A549 (cell line): ENCODE data around the gene ADARB1. TPM values are rescaled to one million over a fixed set of nuclear protein-coding genes. Genes with fewer than 3 reads are reported as not detected.

Source experiments
- ATAC-seq, 2 experiments: fragments of 200-7000 bp in 1 of 2; fragments of >200 bp in 1 of 2; cut with Nextera tagmentation in 1 of 2; cut with Tn5 transposase in 1 of 2; 3 replicates each; pipeline versions ENCODE4 v1.8.0 to v1.9.1; 2018 to 2020; ENCODE audit warnings: mild to moderate bottlenecking in 1 of 2, moderate library complexity in 1 of 2
- CTCF ChIA-PET: fragments of 300-600 bp; sonication (Branson Sonifier 250); formaldehyde crosslinking; extraction: SDS; loops from one replicate; lab custom pipeline; 2021; ENCODE audit warnings: antibody characterized with exemption, inconsistent platforms; lab: Yijun Ruan, JAX
- POLR2A ChIA-PET: fragments of 350-600 bp; formaldehyde crosslinking; extraction: SDS; loops from one replicate; lab custom pipeline; 2021; ENCODE audit warnings: antibody characterized with exemption, inconsistent platforms; lab: Yijun Ruan, JAX
- DNase-seq, 2 experiments: peaks; one replicate each; pipeline versions ENCODE4 v3.0.0 to v3.0.0-alpha.2; 2011 to 2016; ENCODE audit warnings: low read depth in 1 of 2, low spot score in 1 of 2
- FAIRE-seq: peaks from 2 replicates; lab custom pipeline; 2011; peaks lifted over from hg19 to GRCh38; lab: Jason Lieb, UNC
- H3K27ac ChIP-seq, 2 experiments: fragments of >200 bp; sonication (Bioruptor Twin); formaldehyde crosslinking; 3 replicates each; pipeline ENCODE4 v1.5.1; 2016 to 2017
- H3K4me1 ChIP-seq: fragments of >200 bp; sonication (Bioruptor Twin); formaldehyde crosslinking; 3 replicates; pipeline ENCODE4 v1.6.1; 2016
- H3K4me2 ChIP-seq: fragments of >200 bp; sonication (Bioruptor Twin); formaldehyde crosslinking; 3 replicates; pipeline ENCODE4 v1.6.1; 2016
- H3K4me3 ChIP-seq: fragments of >200 bp; sonication (Bioruptor Twin); formaldehyde crosslinking; 3 replicates; pipeline ENCODE4 v1.5.1; 2016
- H3K9me3 ChIP-seq: fragments of >200 bp; sonication (Bioruptor Twin); formaldehyde crosslinking; 3 replicates; pipeline ENCODE4 v1.6.1; 2016
- CBX8 ChIP-seq: fragments of 200-600 bp; sonication (generic); IDR thresholded peaks from 2 replicates; pipeline ENCODE4 v1.6.1; 2016
- CHD4 ChIP-seq: fragments of 200-600 bp; sonication (generic); IDR thresholded peaks from 2 replicates; pipeline ENCODE4 v1.6.1; 2016; ENCODE audit warnings: antibody characterized with exemption, mild to moderate bottlenecking, borderline replicate concordance
- EHMT2 ChIP-seq: fragments of 200-600 bp; sonication (generic); IDR thresholded peaks from 2 replicates; pipeline ENCODE4 v1.6.1; 2016; ENCODE audit warnings: antibody characterized with exemption, low read depth, mild to moderate bottlenecking, moderate library complexity
- FOSL2 ChIP-seq, 2 experiments: fragments of 450-650 bp in 1 of 2; fragments of >200 bp in 1 of 2; sonication (Bioruptor Twin) in 1 of 2; formaldehyde crosslinking; IDR thresholded peaks; 2 replicates each; pipeline versions ENCODE4 v1.5.0 to v1.6.1; 2016 to 2020; ENCODE audit warnings: mild to moderate bottlenecking in 1 of 2, moderate library complexity in 1 of 2
- HOXA7 ChIP-seq: fragments of 250-450 bp; sonication (Bioruptor Pico); IDR thresholded peaks from 2 replicates; pipeline ENCODE4 v1.5.0; 2020; ENCODE audit warnings: mild to moderate bottlenecking, moderate library complexity
- HOXB13 ChIP-seq: fragments of 250-450 bp; sonication (Bioruptor Pico); IDR thresholded peaks from 2 replicates; pipeline ENCODE4 v1.5.0; 2020; ENCODE audit warnings: low read depth, mild to moderate bottlenecking, moderate library complexity
- HOXB5 ChIP-seq: fragments of 250-450 bp; sonication (Bioruptor Pico); IDR thresholded peaks from 2 replicates; pipeline ENCODE4 v1.5.0; 2020; ENCODE audit warnings: mild to moderate bottlenecking, moderate library complexity
- KDM5A ChIP-seq: fragments of 200-600 bp; sonication (generic); IDR thresholded peaks from 2 replicates; pipeline ENCODE4 v1.6.1; 2016; ENCODE audit warnings: antibody characterized with exemption, mild to moderate bottlenecking
- MAZ ChIP-seq: fragments of 150-350 bp; IDR thresholded peaks from 2 replicates; pipeline ENCODE4 v1.6.1; 2014; ENCODE audit warnings: antibody characterized with exemption, low read depth, low read length, borderline replicate concordance
- NFE2L2 ChIP-seq: fragments of 150-350 bp; conservative IDR thresholded peaks from 2 replicates; pipeline ENCODE4 v1.6.1; 2014; ENCODE audit warnings: low read length
- NPAS2 ChIP-seq: fragments of 250-450 bp; sonication (Bioruptor Pico); IDR thresholded peaks from 2 replicates; pipeline ENCODE4 v1.8.0; 2022; ENCODE audit warnings: mild to moderate bottlenecking, moderate library complexity, borderline replicate concordance
- NR3C1 ChIP-seq: fragments of >200 bp; sonication (Bioruptor Twin); formaldehyde crosslinking; IDR thresholded peaks from 3 replicates; pipeline ENCODE4 v1.6.1; 2017
- PHF8 ChIP-seq: fragments of 200-600 bp; sonication (generic); IDR thresholded peaks from 2 replicates; pipeline ENCODE4 v1.6.1; 2016; ENCODE audit warnings: low read depth, mild to moderate bottlenecking, antibody characterized with exemption, moderate library complexity, borderline replicate concordance
- POLR2A ChIP-seq: IDR thresholded peaks from 2 replicates; pipeline ENCODE4 v1.6.1; 2012; ENCODE audit warnings: mild to moderate bottlenecking, low read length
- RAD21 ChIP-seq, 2 experiments: fragments of >200 bp in 1 of 2; sonication (Bioruptor Twin) in 1 of 2; formaldehyde crosslinking in 1 of 2; IDR thresholded peaks in 1 of 2; conservative IDR thresholded peaks in 1 of 2; 2 replicates in 1 of 2; 3 replicates in 1 of 2; pipeline ENCODE4 v1.6.1; 2012 to 2018; ENCODE audit warnings: inconsistent platforms in 1 of 2
- RFX5 ChIP-seq: fragments of 450-650 bp; IDR thresholded peaks from 2 replicates; pipeline ENCODE4 v1.7.1; 2014; ENCODE audit warnings: antibody characterized with exemption, mild to moderate bottlenecking, moderate library complexity
- TFCP2L1 ChIP-seq: fragments of 250-450 bp; sonication (Bioruptor Pico); IDR thresholded peaks from 2 replicates; pipeline ENCODE4 v1.5.0; 2021; ENCODE audit warnings: mild to moderate bottlenecking
- TP53 ChIP-seq: fragments of 250-450 bp; sonication (Bioruptor Pico); IDR thresholded peaks from 2 replicates; pipeline ENCODE4 v1.5.0; 2021; ENCODE audit warnings: mild to moderate bottlenecking, moderate library complexity
- ZNF302 ChIP-seq: fragments of 250-450 bp; sonication (Bioruptor Pico); IDR thresholded peaks from 2 replicates; pipeline ENCODE4 v1.9.0; 2021; ENCODE audit warnings: inconsistent platforms, mild to moderate bottlenecking, moderate library complexity
- WGBS: methylation state at CpG from one replicate; pipeline ENCODE4 v1.1.6; 2017; ENCODE audit errors: missing lambda C conversion rate; 5-methylcytosine and 5-hydroxymethylcytosine counted together
- polyA plus RNA-seq, 4 experiments: library from polyadenylated mRNA; depleted of rRNA in 3 of 4; stranded (reverse); fragments of >200 nt; fragmentation: RNase III in 1 of 4; extraction: RNeasy Plus Mini Kit Qiagen cat#74134 plus additional on column Dnase treatment in 1 of 4; gene quantifications; 2 replicates in 3 of 4; 3 replicates in 1 of 4; pipeline ENCODE4 v1.2.3, GENCODE V29; 2011 to 2017
- TF ChIP-seq, protein P1 (sequence below): fragments of 150-350 bp; IDR thresholded peaks from 2 replicates; pipeline ENCODE4 v1.6.1; 2014; ENCODE audit warnings: low read depth, mild to moderate bottlenecking, low read length
- TF ChIP-seq, protein P2 (sequence below): fragments of 250-450 bp; sonication (Bioruptor Pico); IDR thresholded peaks from 2 replicates; pipeline ENCODE4 v1.5.0; 2021; ENCODE audit warnings: mild to moderate bottlenecking, moderate library complexity, borderline replicate concordance
- TF ChIP-seq, protein P3 (sequence below): IDR thresholded peaks from 2 replicates; pipeline ENCODE4 v1.6.1; 2012; ENCODE audit warnings: low read depth, borderline replicate concordance
- TF ChIP-seq, protein P4 (sequence below): IDR thresholded peaks from 2 replicates; pipeline ENCODE4 v1.6.1; 2012
- TF ChIP-seq, protein P5 (sequence below): fragments of 450-650 bp; IDR thresholded peaks from 2 replicates; pipeline ENCODE4 v1.6.1; 2014; ENCODE audit warnings: antibody characterized with exemption

ADARB1 gene
- polyA plus RNA-seq, 2 of the 4 experiments (the other 2 are of a cell fraction), result 3.2 to 5.7 TPM

DNA sequence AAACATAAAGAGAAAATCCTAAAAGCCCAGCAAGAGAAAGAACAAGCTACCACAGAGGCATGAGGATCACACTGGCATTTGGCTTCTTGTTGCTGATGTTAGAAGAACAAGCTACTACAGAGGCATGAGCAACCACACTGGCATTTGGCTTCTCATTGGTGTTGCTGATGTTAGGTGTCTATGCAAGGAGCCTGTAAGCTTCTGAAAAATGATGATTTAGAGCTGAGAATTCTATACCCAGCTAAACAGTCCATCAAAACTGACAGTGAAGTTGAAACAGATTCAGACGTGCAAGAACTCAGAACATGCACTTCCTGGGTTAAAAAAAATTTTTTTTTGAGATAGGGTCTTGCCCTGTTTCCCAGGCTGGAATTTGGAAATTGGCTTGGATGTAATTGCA lies 37.8 kb upstream of the ADARB1 start:
- H3K4me3 ChIP-seq, result no peak overlapping the region
- TF ChIP-seq, protein P1, sequence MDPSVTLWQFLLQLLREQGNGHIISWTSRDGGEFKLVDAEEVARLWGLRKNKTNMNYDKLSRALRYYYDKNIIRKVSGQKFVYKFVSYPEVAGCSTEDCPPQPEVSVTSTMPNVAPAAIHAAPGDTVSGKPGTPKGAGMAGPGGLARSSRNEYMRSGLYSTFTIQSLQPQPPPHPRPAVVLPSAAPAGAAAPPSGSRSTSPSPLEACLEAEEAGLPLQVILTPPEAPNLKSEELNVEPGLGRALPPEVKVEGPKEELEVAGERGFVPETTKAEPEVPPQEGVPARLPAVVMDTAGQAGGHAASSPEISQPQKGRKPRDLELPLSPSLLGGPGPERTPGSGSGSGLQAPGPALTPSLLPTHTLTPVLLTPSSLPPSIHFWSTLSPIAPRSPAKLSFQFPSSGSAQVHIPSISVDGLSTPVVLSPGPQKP, result no peak
- TF ChIP-seq ZNF302 (no peak), RAD21 (conservative IDR thresholded peaks at IDR 0.05 in 1 of 2, IDR thresholded peaks at IDR 0.05 in 1 of 2) (no peak), TP53 (no peak), HOXA7 (no peak), NPAS2 (CRISPR knock-in tag) (no peak), TFCP2L1 (CRISPR knock-in tag) (no peak), NR3C1 (no peak), FOSL2 (IDR thresholded peaks at IDR 0.05) (no peak), FOSL2 (CRISPR knock-in tag; IDR thresholded peaks at IDR 0.05) (no peak)
- TF ChIP-seq, protein P2, sequence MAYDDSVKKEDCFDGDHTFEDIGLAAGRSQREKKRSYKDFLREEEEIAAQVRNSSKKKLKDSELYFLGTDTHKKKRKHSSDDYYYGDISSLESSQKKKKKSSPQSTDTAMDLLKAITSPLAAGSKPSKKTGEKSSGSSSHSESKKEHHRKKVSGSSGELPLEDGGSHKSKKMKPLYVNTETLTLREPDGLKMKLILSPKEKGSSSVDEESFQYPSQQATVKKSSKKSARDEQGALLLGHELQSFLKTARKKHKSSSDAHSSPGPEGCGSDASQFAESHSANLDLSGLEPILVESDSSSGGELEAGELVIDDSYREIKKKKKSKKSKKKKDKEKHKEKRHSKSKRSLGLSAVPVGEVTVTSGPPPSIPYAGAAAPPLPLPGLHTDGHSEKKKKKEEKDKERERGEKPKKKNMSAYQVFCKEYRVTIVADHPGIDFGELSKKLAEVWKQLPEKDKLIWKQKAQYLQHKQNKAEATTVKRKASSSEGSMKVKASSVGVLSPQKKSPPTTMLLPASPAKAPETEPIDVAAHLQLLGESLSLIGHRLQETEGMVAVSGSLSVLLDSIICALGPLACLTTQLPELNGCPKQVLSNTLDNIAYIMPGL (CRISPR knock-in tag), result no peak
- TF ChIP-seq, protein P3, sequence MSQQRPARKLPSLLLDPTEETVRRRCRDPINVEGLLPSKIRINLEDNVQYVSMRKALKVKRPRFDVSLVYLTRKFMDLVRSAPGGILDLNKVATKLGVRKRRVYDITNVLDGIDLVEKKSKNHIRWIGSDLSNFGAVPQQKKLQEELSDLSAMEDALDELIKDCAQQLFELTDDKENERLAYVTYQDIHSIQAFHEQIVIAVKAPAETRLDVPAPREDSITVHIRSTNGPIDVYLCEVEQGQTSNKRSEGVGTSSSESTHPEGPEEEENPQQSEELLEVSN, result no peak
- TF ChIP-seq, all 56 proteins: peak for 0
- ATAC-seq (no peak), FAIRE-seq (no peak), DNase-seq (no peak)
- Histone ChIP-seq H3K9me3 (no peaks in the 10 kb centered on the region), H3K4me2 (no peak overlapping the region), H3K27ac (no peak overlapping the region), H3K4me1 (no peaks in the 10 kb centered on the region)
- CTCF ChIA-PET, result interaction anchor here (1.2 to 1.5 kb wide), 2 partner anchors 10 to 92 kb away, joined by 3 read pairs; no protein-coding TSS in a partner anchor
- POLR2A ChIA-PET, result no interaction called here
- 0% methylated on average over 1 of the region's 1 CpG for WGBS

DNA sequence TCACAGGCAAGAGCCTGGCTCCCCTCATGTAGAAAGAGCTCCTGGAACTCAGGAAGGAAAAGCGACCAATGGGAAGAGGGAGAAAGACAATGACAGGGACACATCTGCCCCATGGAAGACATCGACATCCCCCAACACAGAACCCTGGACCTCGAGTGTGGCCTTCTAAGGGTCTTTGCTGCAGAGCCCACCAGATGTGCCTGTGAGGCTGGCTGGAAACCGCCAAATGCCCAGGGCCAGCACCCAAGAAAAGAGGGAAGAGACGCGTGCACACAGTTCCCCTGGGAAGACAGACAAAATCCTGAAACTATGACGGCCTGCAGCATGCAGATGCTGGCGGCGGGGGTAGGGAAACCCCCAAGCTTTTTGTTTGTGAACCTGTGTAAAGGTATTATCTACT lies 36.4 kb upstream of the ADARB1 start:
- Histone ChIP-seq H3K4me3 (no peak overlapping the region), H3K4me2 (no peak overlapping the region)
- 59% methylated on average over 9 of the region's 9 CpGs for WGBS
- TF ChIP-seq CBX8 (no peak), NFE2L2 (no peak)
- TF ChIP-seq, all 56 proteins: peak for 0
- H3K9me3 ChIP-seq, result no peaks in the 10 kb centered on the region
- FAIRE-seq (no peak), DNase-seq (no peak), ATAC-seq (no peak)
- ChIA-PET CTCF (no interaction called here), POLR2A (no interaction called here)
- H3K4me1 ChIP-seq, result no peaks in the 10 kb centered on the region
- H3K27ac ChIP-seq, result no peak overlapping the region

DNA sequence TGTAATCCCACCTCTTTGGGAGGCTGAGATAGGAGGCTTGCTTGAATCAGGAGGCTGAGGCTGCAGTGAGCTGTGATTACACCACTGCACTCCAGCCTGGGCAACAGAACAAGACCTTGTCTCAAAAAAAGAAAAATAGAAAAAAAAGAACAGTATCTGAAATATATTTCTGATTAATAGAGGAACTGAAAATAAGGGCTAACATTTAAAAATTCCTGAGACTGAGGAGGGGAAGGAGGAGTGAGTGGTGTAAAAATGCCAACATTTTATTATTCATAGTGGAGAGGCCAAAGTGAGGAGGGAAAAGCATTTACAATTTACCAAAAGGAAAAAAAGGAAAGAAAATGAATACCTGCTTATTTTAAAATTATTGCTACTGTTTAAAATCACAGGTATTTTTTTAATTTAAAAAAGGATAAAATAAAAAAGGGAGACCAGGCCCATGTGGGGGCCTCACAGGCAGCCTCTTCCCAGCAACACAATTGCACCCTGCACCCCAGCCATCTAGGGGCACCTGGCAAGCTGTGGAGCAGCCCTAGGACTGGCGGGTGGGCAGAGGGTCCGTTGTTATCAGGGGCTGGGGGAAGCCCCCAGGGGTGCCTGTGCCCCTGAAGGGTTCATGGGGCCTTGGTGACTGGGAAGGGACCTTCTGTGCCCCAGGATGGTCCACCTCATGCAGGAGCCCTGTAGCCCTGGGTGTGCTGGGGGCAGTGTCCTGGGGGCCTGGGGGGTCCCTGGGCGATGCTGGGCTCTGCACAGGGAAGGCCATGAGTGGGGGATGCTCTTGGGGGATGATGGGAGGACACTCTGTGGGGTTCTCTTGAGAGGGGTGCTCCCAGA lies 34.8 kb upstream of the ADARB1 start:
- CTCF ChIA-PET, result no interaction called here
- no peaks in the 10 kb centered on the region for H3K9me3 ChIP-seq
- WGBS, result 65% methylated on average over 2 of the region's 3 CpGs
- TF ChIP-seq KDM5A, result no peak
- TF ChIP-seq, protein P4, sequence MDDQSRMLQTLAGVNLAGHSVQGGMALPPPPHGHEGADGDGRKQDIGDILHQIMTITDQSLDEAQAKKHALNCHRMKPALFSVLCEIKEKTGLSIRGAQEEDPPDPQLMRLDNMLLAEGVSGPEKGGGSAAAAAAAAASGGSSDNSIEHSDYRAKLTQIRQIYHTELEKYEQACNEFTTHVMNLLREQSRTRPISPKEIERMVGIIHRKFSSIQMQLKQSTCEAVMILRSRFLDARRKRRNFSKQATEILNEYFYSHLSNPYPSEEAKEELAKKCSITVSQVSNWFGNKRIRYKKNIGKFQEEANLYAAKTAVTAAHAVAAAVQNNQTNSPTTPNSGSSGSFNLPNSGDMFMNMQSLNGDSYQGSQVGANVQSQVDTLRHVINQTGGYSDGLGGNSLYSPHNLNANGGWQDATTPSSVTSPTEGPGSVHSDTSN, result no peak
- no peak for TF ChIP-seq CHD4
- no peak for TF ChIP-seq ZNF302
- no peak for TF ChIP-seq HOXB5 (CRISPR knock-in tag)
- TF ChIP-seq EHMT2, result no peak
- TF ChIP-seq POLR2A, result no peak
- TF ChIP-seq HOXB13 (CRISPR knock-in tag), result no peak
- TF ChIP-seq PHF8, result no peak
- no peak for TF ChIP-seq RFX5
- TF ChIP-seq, protein P5, sequence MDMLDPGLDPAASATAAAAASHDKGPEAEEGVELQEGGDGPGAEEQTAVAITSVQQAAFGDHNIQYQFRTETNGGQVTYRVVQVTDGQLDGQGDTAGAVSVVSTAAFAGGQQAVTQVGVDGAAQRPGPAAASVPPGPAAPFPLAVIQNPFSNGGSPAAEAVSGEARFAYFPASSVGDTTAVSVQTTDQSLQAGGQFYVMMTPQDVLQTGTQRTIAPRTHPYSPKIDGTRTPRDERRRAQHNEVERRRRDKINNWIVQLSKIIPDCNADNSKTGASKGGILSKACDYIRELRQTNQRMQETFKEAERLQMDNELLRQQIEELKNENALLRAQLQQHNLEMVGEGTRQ, result no peak
- TF ChIP-seq MAZ, result no peak
- no peak overlapping the region for H3K27ac ChIP-seq
- ATAC-seq (no peak), FAIRE-seq (no peak), DNase-seq (no peak)
- no peaks in the 10 kb centered on the region for H3K4me1 ChIP-seq
- no peak overlapping the region for H3K4me2 ChIP-seq
- POLR2A ChIA-PET, result no interaction called here
- no peak overlapping the region for H3K4me3 ChIP-seq
